ENCODE results near the gene DNMT3B.
A peak's percentile ranks its signal among the peaks of the same experiment; 100 is the strongest.

DNMT3B gene

GRCh38 chr20:32828029-32828680 lies 66.0 kb downstream of the DNMT3B start:
- DNase-seq: peak; percentile 11 to 31

- DNase-seq: no peak
These were observed 67.3 kb downstream of the DNMT3B start for GRCh38 chr20:32829311-32830005.

- peak; percentile 93 to 94 for DNase-seq
These were observed 68.3 kb downstream of the DNMT3B start for GRCh38 chr20:32830437-32830836.

- DNase-seq: no peak
These were observed 69.8 kb downstream of the DNMT3B start for GRCh38 chr20:32831982-32832381.

- no peak for DNase-seq
These were observed 70.5 kb downstream of the DNMT3B start for GRCh38 chr20:32832664-32833063.

- DNase-seq: no peak
These were observed 72.8 kb downstream of the DNMT3B start for GRCh38 chr20:32834972-32835371.

- DNase-seq: no peak
These were observed 75.0 kb downstream of the DNMT3B start for GRCh38 chr20:32837157-32837556.

- DNase-seq: no peak
These were observed 77.2 kb downstream of the DNMT3B start for GRCh38 chr20:32839227-32839981.

GRCh38 chr20:32839982-32840285 lies 77.7 kb downstream of the DNMT3B start:
- DNase-seq: no peak

- DNase-seq: no peak
These were observed 79.0 kb downstream of the DNMT3B start for GRCh38 chr20:32841174-32841573.

GRCh38 chr20:32841632-32842031 lies 79.4 kb downstream of the DNMT3B start:
- DNase-seq: no peak

- no peak for DNase-seq
These were observed 80.7 kb downstream of the DNMT3B start for GRCh38 chr20:32842688-32843524.

GRCh38 chr20:32845786-32846185 lies 83.6 kb downstream of the DNMT3B start:
- DNase-seq: no peak

GRCh38 chr20:32846852-32847251 lies 84.7 kb downstream of the DNMT3B start:
- no peak for DNase-seq

- DNase-seq: no peak
These were observed 85.8 kb downstream of the DNMT3B start for GRCh38 chr20:32847964-32848363.

- no peak for DNase-seq
These were observed 86.7 kb downstream of the DNMT3B start for GRCh38 chr20:32848846-32849245.

GRCh38 chr20:32849577-32849976 lies 87.4 kb downstream of the DNMT3B start:
- DNase-seq: no peak

GRCh38 chr20:32855387-32855786 lies 93.2 kb downstream of the DNMT3B start:
- no peak for DNase-seq

GRCh38 chr20:32858189-32858588 lies 96.0 kb downstream of the DNMT3B start:
- no peak for DNase-seq

Data from inflammatory macrophage treated with lipopolysaccharide for 1 hour (primary cell).